Fibroblast of mammary gland (primary cell): ENCODE results near the gene SCN8A.
A peak's percentile ranks its signal among the peaks of the same experiment; 100 is the strongest.

Source experiments
- DNase-seq: peaks from one replicate; pipeline ENCODE4 v3.0.0-alpha.2; 2010; ENCODE audit warnings: low read depth
- H3K4me3 ChIP-seq: 2 replicates; pipeline ENCODE4 v1.5.1; 2011; ENCODE audit warnings: low read depth, mild to moderate bottlenecking, low read length, moderate library complexity; ENCODE audit not compliant: control insufficient read depth
- CTCF ChIP-seq: conservative IDR thresholded peaks from 2 replicates; pipeline ENCODE4 v1.5.1; 2011; ENCODE audit warnings: low read depth, low read length, inconsistent platforms; ENCODE audit not compliant: control insufficient read depth, insufficient read depth

SCN8A gene

GRCh38 chr12:51846911-51847642, 256.0 kb downstream of the SCN8A start:
- peak overlapping the region; percentile 38 for H3K4me3 ChIP-seq
- no peak for TF ChIP-seq CTCF
- DNase-seq, result no peak

- no peak for TF ChIP-seq CTCF
- no peak overlapping the region for H3K4me3 ChIP-seq
- DNase-seq, result no peak
Measured at GRCh38 chr12:51847643-51848325, 256.8 kb downstream of the SCN8A start.

GRCh38 chr12:51848326-51848727, 257.3 kb downstream of the SCN8A start, which contains the start of gene FIGNL2:
TSS of gene FIGNL2 (minus strand) at chr12:51848718. CDS start at chr12:51822413, 26,305 bp downstream.
- TF ChIP-seq CTCF, result no peak
- DNase-seq, result no peak
- H3K4me3 ChIP-seq, result no peak within 1 kb of the TSS

- TF ChIP-seq CTCF, result no peak
- no peak overlapping the region for H3K4me3 ChIP-seq
- DNase-seq, result no peak
Measured at GRCh38 chr12:51848841-51849735, 258.1 kb downstream of the SCN8A start.

GRCh38 chr12:51850081-51850964, 259.3 kb downstream of the SCN8A start:
- no peak for TF ChIP-seq CTCF
- no peak for DNase-seq
- no peak overlapping the region for H3K4me3 ChIP-seq

GRCh38 chr12:51850965-51851299, 259.9 kb downstream of the SCN8A start:
- no peak for TF ChIP-seq CTCF
- H3K4me3 ChIP-seq, result no peak overlapping the region
- DNase-seq, result no peak
